Cortex of kidney (tissue), 1 donor: ENCODE measurements around the gene LRRC37B.
"Not testable (repeated sequence)": the region's sequence is repeated elsewhere in the genome, so short reads cannot be mapped to it uniquely, and the experiment has no call there.

Experiments
- DNase-seq: peaks from one replicate; lab custom pipeline; 2025; lab: John Stamatoyannopoulos, UW

LRRC37B gene

GRCh38 chr17:32041306-32041875, 34.2 kb downstream of the LRRC37B start:
- not testable (repeated sequence) for DNase-seq

- not testable (repeated sequence) for DNase-seq
Measured at GRCh38 chr17:32042266-32042665, 35.1 kb downstream of the LRRC37B start.

- not testable (repeated sequence) for DNase-seq
Measured at GRCh38 chr17:32045611-32046010, 38.4 kb downstream of the LRRC37B start.

- DNase-seq, result not testable (repeated sequence)
Measured at GRCh38 chr17:32047663-32048062, 40.5 kb downstream of the LRRC37B start.

- not testable (repeated sequence) for DNase-seq
Measured at GRCh38 chr17:32054985-32055384, 47.8 kb downstream of the LRRC37B start.

GRCh38 chr17:32055425-32055824, 48.2 kb downstream of the LRRC37B start:
- not testable (repeated sequence) for DNase-seq

GRCh38 chr17:32056500-32056899, 49.3 kb downstream of the LRRC37B start:
- DNase-seq, result not testable (repeated sequence)

GRCh38 chr17:32057460-32058105, 50.4 kb downstream of the LRRC37B start:
- DNase-seq, result not testable (repeated sequence)

GRCh38 chr17:32060695-32061094, 53.5 kb downstream of the LRRC37B start:
- DNase-seq, result not testable (repeated sequence)

- DNase-seq, result not testable (repeated sequence)
Measured at GRCh38 chr17:32061840-32062239, 54.7 kb downstream of the LRRC37B start.

GRCh38 chr17:32064091-32064490, 56.9 kb downstream of the LRRC37B start:
- not testable (repeated sequence) for DNase-seq

- DNase-seq, result not testable (repeated sequence)
Measured at GRCh38 chr17:32066123-32066680, 59.0 kb downstream of the LRRC37B start.

- not testable (repeated sequence) for DNase-seq
Measured at GRCh38 chr17:32066863-32067642, 59.9 kb downstream of the LRRC37B start.

GRCh38 chr17:32069067-32069466, 61.9 kb downstream of the LRRC37B start:
- DNase-seq, result not testable (repeated sequence)

GRCh38 chr17:32071961-32072360, 64.8 kb downstream of the LRRC37B start:
- DNase-seq, result not testable (repeated sequence)

GRCh38 chr17:32073131-32073530, 65.9 kb downstream of the LRRC37B start:
- not testable (repeated sequence) for DNase-seq

- not testable (repeated sequence) for DNase-seq
Measured at GRCh38 chr17:32079753-32080152, 72.6 kb downstream of the LRRC37B start.

- not testable (repeated sequence) for DNase-seq
Measured at GRCh38 chr17:32083550-32083979, 76.4 kb downstream of the LRRC37B start.

GRCh38 chr17:32084003-32084941, 77.1 kb downstream of the LRRC37B start:
- not testable (repeated sequence) for DNase-seq

- DNase-seq, result not testable (repeated sequence)
Measured at GRCh38 chr17:32084942-32085829, 78.0 kb downstream of the LRRC37B start.
